SH-SY5Y (cell line): ENCODE measurements around the gene RANGRF.

ENCODE experiments used
- GATA2 ChIP-seq: IDR thresholded peaks from 2 replicates; pipeline ENCODE4 v1.6.1; 2011; ENCODE audit warnings: mild to moderate bottlenecking, low read depth, low read length
- GATA3 ChIP-seq: IDR thresholded peaks from 2 replicates; pipeline ENCODE4 v1.6.1; 2011; ENCODE audit warnings: low read depth, mild to moderate bottlenecking, low read length, moderate library complexity

GRCh38 chr17:8326511-8327302, 38.2 kb downstream of the RANGRF start:
- TF ChIP-seq GATA2, result no peak
- no peak for TF ChIP-seq GATA3
